HepG2 (cell line): ENCODE data around the gene ZDHHC18. TPM values are rescaled to one million over a fixed set of nuclear protein-coding genes. Genes with fewer than 3 reads are reported as not detected.

Experiments
- ATAC-seq: fragments of 200-7000 bp; cut with Tn5 transposase; 3 replicates; pipeline ENCODE4 v1.9.1; 2020; ENCODE audit warnings: mild to moderate bottlenecking, moderate library complexity
- BruUV-seq: library from RNA; stranded (reverse); fragments of 400-500 nt; replicated peaks from 2 replicates; lab custom pipeline; 2021; lab: Mats Ljungman, UMichigan
- CTCF ChIA-PET: fragments of 300-600 bp; formaldehyde crosslinking; extraction: SDS; loops from one replicate; lab custom pipeline; 2021; ENCODE audit warnings: low total read pairs, inconsistent platforms, low intra/inter-chr PET ratio; lab: Yijun Ruan, JAX
- POLR2A ChIA-PET: fragments of 350-600 bp; sonication (Branson Sonifier 250); formaldehyde crosslinking; loops from one replicate; lab custom pipeline; 2020; ENCODE audit warnings: antibody characterized with exemption, inconsistent platforms; lab: Yijun Ruan, JAX
- DNase-seq: peaks from one replicate; pipeline ENCODE4 v3.0.0-alpha.2; 2015; ENCODE audit warnings: low spot score
- FAIRE-seq: peaks from 3 replicates; lab custom pipeline; 2011; peaks lifted over from hg19 to GRCh38; lab: Jason Lieb, UNC
- H2AFZ ChIP-seq: one replicate; pipeline ENCODE4 v1.6.1; 2011; ENCODE audit warnings: low read length, inconsistent platforms
- H3K27ac ChIP-seq: fragments of 300-600 bp; 3 replicates; pipeline ENCODE4 v1.8.0; 2011; ENCODE audit warnings: mixed run types, mild to moderate bottlenecking, mixed read lengths, low read length, inconsistent platforms; ENCODE audit not compliant: insufficient read depth; ENCODE audit errors: extremely low read length
- H3K27me3 ChIP-seq, 2 experiments: fragments of 200-600 bp in 1 of 2; 2 replicates in 1 of 2; 3 replicates in 1 of 2; pipeline versions ENCODE4 v1.6.0 to v1.8.0; 2011; ENCODE audit warnings: low read length in 2 of 2, mild to moderate bottlenecking in 2 of 2, moderate library complexity in 2 of 2, inconsistent platforms in 1 of 2; ENCODE audit not compliant: insufficient read depth in 2 of 2, control insufficient read depth in 1 of 2
- H3K36me3 ChIP-seq, 2 experiments: fragments of 200-600 bp in 1 of 2; replicated peaks in 1 of 2; 2 replicates in 1 of 2; 3 replicates in 1 of 2; pipeline versions ENCODE4 v1.5.1 to v1.8.0; 2011; ENCODE audit warnings: low read length in 2 of 2, inconsistent platforms in 1 of 2; ENCODE audit not compliant: insufficient read depth in 2 of 2, control insufficient read depth in 1 of 2
- H3K4me1 ChIP-seq: 2 replicates; pipeline ENCODE4 v1.5.1; 2012; ENCODE audit warnings: low read length, inconsistent platforms; ENCODE audit not compliant: insufficient read depth
- H3K4me2 ChIP-seq: 2 replicates; pipeline ENCODE4 v1.6.0; 2011; ENCODE audit warnings: low read depth, low read length, inconsistent platforms
- H3K4me3 ChIP-seq, 3 experiments: fragments of 200-600 bp in 1 of 3; sonication (generic), shearing (Covaris generic) in 1 of 3; replicated peaks in 1 of 3; 2 replicates each; pipeline ENCODE4 v1.5.1; 2011 to 2016; ENCODE audit warnings: low read length in 3 of 3, inconsistent platforms in 2 of 3, low read depth in 2 of 3, mild to moderate bottlenecking in 2 of 3, control low read depth in 1 of 3, mixed read lengths in 1 of 3; ENCODE audit not compliant: insufficient read depth in 1 of 3
- H3K79me2 ChIP-seq: one replicate; pipeline ENCODE4 v1.6.1; 2011; ENCODE audit warnings: low read length, inconsistent platforms; ENCODE audit not compliant: insufficient read depth
- H3K9ac ChIP-seq: 2 replicates; pipeline ENCODE4 v1.6.0; 2011; ENCODE audit warnings: mild to moderate bottlenecking, low read depth, low read length, inconsistent platforms; ENCODE audit not compliant: insufficient read depth
- H3K9me3 ChIP-seq: 2 replicates; pipeline ENCODE4 v1.5.1; 2012; ENCODE audit warnings: mild to moderate bottlenecking, low read length
- H4K20me1 ChIP-seq: 2 replicates; pipeline ENCODE4 v1.6.0; 2011; ENCODE audit warnings: inconsistent platforms, mild to moderate bottlenecking, low read length, moderate library complexity; ENCODE audit not compliant: insufficient read depth
- BORCS8-MEF2B ChIP-seq: sonication (generic); formaldehyde crosslinking; IDR thresholded peaks from 2 replicates; pipeline ENCODE4 v1.8.0; 2022; ENCODE audit warnings: mild to moderate bottlenecking, missing genetic modification reagents
- JDP2 ChIP-seq: sonication (generic); formaldehyde crosslinking; IDR thresholded peaks from 2 replicates; pipeline ENCODE4 v1.8.1; 2022; ENCODE audit warnings: missing genetic modification reagents, borderline replicate concordance
- KMT2A ChIP-seq: sonication (generic); formaldehyde crosslinking; IDR thresholded peaks from 2 replicates; pipeline ENCODE4 v1.4.0; 2020; ENCODE audit warnings: missing genetic modification reagents
- PAX8 ChIP-seq: sonication (generic); formaldehyde crosslinking; IDR thresholded peaks from 2 replicates; pipeline ENCODE4 v1.8.0; 2022; ENCODE audit warnings: mild to moderate bottlenecking, missing genetic modification reagents, borderline replicate concordance
- PHF21A ChIP-seq: sonication (generic); formaldehyde crosslinking; IDR thresholded peaks from 2 replicates; pipeline ENCODE4 v1.5.0; 2020; ENCODE audit warnings: mild to moderate bottlenecking, missing genetic modification reagents
- TBX2 ChIP-seq: sonication (generic); formaldehyde crosslinking; IDR thresholded peaks from 2 replicates; pipeline ENCODE4 v1.5.0; 2020; ENCODE audit warnings: missing genetic modification reagents, mild to moderate bottlenecking, borderline replicate concordance
- ZNF20 ChIP-seq: sonication (generic); formaldehyde crosslinking; IDR thresholded peaks from 2 replicates; pipeline ENCODE4 v1.4.0; 2020; ENCODE audit warnings: mild to moderate bottlenecking, moderate library complexity, missing genetic modification reagents
- ZNF296 ChIP-seq: sonication (generic); formaldehyde crosslinking; conservative IDR thresholded peaks from 2 replicates; pipeline ENCODE4 v1.5.0; 2020; ENCODE audit warnings: mild to moderate bottlenecking, missing genetic modification reagents
- ZNF337 ChIP-seq: sonication (generic); formaldehyde crosslinking; IDR thresholded peaks from 2 replicates; pipeline ENCODE4 v1.5.1; 2020; ENCODE audit warnings: missing genetic modification reagents, low read depth, mild to moderate bottlenecking, borderline replicate concordance
- ZSCAN21 ChIP-seq: sonication (generic); formaldehyde crosslinking; IDR thresholded peaks from 2 replicates; pipeline ENCODE4 v1.8.0; 2022; ENCODE audit warnings: mild to moderate bottlenecking, missing genetic modification reagents, moderate library complexity, borderline replicate concordance
- WGBS: methylation state at CpG from one replicate; pipeline ENCODE4 v1.1.6; 2017; ENCODE audit warnings: low lambda C conversion rate; 5-methylcytosine and 5-hydroxymethylcytosine counted together
- in situ Hi-C: cut with HindIII; loops from 2 replicates; pipeline ENCODE4 v1.10.0; 2017; ENCODE audit warnings: low pct_unique_long_range_greater_than_20kb; ENCODE audit not compliant: extremely low pct_ligation_motif_present
- intact Hi-C: fragments of 100-400 bp; cut with micrococcal nuclease; formaldehyde crosslinking; loops from one replicate; pipeline ENCODE4 v1.10.0; 2022; ENCODE audit not compliant: unreplicated experiment
- polyA plus RNA-seq, 8 experiments: library from polyadenylated mRNA; depleted of rRNA in 3 of 8; stranded (reverse) in 7 of 8; unstranded in 1 of 8; fragments of >200 nt; fragmentation: Illumina TruSeq in 4 of 8; extraction: Trizol in 4 of 8; gene quantifications; 2 replicates each; pipeline versions ENCODE4 v1.2.1 to v1.2.3, GENCODE V29; 2011 to 2016; ENCODE audit warnings: low read depth in 4 of 8, missing spikeins in 1 of 8, mixed read lengths in 1 of 8; ENCODE audit not compliant: insufficient read depth in 1 of 8
- total RNA-seq, 5 experiments: library from RNA; depleted of rRNA; stranded (reverse); fragments of >200 nt; fragmentation: Illumina TruSeq; extraction: Trizol; gene quantifications; 2 replicates each; pipeline ENCODE4 v1.2.3, GENCODE V29; 2016; ENCODE audit warnings: low read depth in 1 of 5
- TF ChIP-seq, protein P1 (sequence below): sonication (generic); formaldehyde crosslinking; IDR thresholded peaks from 2 replicates; pipeline ENCODE4 v1.8.1; 2023; ENCODE audit warnings: mild to moderate bottlenecking, inconsistent platforms, moderate library complexity, missing genetic modification reagents, borderline replicate concordance
- TF ChIP-seq, protein P2 (sequence below): sonication (generic); formaldehyde crosslinking; IDR thresholded peaks from 2 replicates; pipeline ENCODE4 v1.5.1; 2020; ENCODE audit warnings: mild to moderate bottlenecking, missing genetic modification reagents, borderline replicate concordance
- TF ChIP-seq, protein P3 (sequence below): sonication (generic); formaldehyde crosslinking; IDR thresholded peaks from 2 replicates; pipeline ENCODE4 v1.4.0; 2020; ENCODE audit warnings: missing genetic modification reagents

The ZDHHC18 gene
- total and polyA plus RNA-seq, 2 of the 13 experiments (the other 11 are each of a cell fraction or from before 2014, with no cell fraction given): 13.2 to 35.3 TPM

DNA sequence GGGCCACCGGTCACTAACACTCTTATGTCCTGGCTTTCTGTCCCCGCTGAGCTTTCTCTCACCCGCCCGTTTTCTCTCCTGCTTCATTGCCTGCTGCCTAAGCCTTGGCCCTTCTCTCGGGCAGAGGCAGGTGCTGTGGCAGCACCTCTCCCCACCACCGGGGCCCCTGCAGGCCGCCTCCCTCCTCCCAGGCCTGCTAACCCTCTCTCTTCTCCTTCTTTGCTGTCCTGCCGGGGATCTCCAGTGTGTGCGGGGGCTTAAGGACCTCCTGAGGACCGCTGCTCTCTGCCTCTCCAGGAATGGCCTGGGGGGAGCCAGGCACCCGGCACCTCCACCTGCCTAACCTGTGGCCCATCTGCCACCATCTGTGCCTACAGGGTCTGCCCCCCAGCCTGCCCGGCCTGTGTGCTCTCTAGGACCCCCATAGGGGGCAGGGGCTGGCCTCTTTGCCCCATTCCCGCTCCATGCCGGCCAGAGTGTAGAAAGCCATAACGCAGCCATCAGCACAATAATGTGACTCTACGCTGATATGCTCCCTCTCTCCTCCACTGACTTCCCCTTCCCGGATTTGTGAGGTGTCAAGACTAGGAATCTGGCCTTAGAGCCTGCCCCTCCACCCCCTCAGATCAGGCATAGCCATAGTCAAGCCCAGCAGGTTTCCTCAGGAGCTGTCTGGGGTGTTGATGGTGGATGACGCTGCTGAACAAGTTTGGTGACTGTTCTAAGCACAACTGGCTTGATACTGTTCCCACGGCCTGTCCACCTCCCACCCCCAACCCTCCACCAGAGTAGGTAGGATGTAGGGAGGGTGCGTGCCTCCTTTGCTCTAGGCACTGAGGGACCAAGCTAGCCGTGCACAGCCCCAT lies 30.3 kb downstream of the ZDHHC18 start:
- ATAC-seq (no peak), DNase-seq (no peak), FAIRE-seq (no peak)
- Histone ChIP-seq H3K27ac (no peak overlapping the region), H2AFZ (no peak overlapping the region), H3K9ac (no peak overlapping the region), H3K4me3 (no peak overlapping the region), H3K9me3 (no peaks in the 10 kb centered on the region), H3K27me3 (no peaks in the 10 kb centered on the region), H3K79me2 (no peaks in the 10 kb centered on the region), H3K4me2 (no peak overlapping the region), H3K4me1 (peaks cover 9% of the 10 kb centered on the region), H4K20me1 (no peaks in the 10 kb centered on the region), H3K36me3 (peaks cover 15 to 21% of the 10 kb centered on the region in 2 experiments)
- 90% methylated on average over 19 of the region's 21 CpGs for WGBS
- intact Hi-C loops (no loop called here), in situ Hi-C loops (no loop called here)
- CTCF ChIA-PET: interaction anchor here (1.3 kb wide), 1 partner anchor 21 kb away, joined by 3 read pairs; no protein-coding TSS in a partner anchor
- TF ChIP-seq, protein P1, sequence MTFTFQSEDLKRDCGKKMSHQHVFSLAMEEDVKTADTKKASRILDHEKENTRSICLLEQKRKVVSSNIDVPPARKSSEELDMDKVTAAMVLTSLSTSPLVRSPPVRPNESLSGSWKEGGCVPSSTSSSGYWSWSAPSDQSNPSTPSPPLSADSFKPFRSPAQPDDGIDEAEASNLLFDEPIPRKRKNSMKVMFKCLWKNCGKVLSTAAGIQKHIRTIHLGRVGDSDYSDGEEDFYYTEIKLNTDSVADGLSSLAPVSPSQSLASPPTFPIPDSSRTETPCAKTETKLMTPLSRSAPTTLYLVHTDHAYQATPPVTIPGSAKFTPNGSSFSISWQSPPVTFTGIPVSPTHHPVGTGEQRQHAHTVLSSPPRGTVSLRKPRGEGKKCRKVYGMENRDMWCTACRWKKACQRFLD: no peak
- TF ChIP-seq ZNF296 (CRISPR knock-in tag) (no peak), JDP2 (no peak), PHF21A (CRISPR knock-in tag) (no peak), ZNF20 (no peak), BORCS8-MEF2B (CRISPR knock-in tag) (no peak), KMT2A (CRISPR knock-in tag) (no peak), TBX2 (CRISPR knock-in tag) (no peak), ZSCAN21 (CRISPR knock-in tag) (no peak), PAX8 (CRISPR knock-in tag) (no peak), ZNF337 (CRISPR knock-in tag) (no peak)
- TF ChIP-seq, protein P2, sequence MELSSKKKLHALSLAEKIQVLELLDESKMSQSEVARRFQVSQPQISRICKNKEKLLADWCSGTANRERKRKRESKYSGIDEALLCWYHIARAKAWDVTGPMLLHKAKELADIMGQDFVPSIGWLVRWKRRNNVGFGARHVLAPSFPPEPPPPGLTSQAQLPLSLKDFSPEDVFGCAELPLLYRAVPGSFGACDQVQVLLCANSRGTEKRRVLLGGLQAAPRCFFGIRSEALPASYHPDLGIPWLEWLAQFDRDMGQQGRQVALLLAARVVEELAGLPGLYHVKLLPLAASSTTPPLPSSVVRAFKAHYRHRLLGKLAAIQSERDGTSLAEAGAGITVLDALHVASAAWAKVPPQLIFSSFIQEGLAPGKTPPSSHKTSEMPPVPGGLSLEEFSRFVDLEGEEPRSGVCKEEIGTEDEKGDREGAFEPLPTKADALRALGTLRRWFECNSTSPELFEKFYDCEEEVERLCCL (CRISPR knock-in tag): no peak
- TF ChIP-seq, protein P3, sequence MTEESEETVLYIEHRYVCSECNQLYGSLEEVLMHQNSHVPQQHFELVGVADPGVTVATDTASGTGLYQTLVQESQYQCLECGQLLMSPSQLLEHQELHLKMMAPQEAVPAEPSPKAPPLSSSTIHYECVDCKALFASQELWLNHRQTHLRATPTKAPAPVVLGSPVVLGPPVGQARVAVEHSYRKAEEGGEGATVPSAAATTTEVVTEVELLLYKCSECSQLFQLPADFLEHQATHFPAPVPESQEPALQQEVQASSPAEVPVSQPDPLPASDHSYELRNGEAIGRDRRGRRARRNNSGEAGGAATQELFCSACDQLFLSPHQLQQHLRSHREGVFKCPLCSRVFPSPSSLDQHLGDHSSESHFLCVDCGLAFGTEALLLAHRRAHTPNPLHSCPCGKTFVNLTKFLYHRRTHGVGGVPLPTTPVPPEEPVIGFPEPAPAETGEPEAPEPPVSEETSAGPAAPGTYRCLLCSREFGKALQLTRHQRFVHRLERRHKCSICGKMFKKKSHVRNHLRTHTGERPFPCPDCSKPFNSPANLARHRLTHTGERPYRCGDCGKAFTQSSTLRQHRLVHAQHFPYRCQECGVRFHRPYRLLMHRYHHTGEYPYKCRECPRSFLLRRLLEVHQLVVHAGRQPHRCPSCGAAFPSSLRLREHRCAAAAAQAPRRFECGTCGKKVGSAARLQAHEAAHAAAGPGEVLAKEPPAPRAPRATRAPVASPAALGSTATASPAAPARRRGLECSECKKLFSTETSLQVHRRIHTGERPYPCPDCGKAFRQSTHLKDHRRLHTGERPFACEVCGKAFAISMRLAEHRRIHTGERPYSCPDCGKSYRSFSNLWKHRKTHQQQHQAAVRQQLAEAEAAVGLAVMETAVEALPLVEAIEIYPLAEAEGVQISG (CRISPR knock-in tag): no peak
- POLR2A ChIA-PET: interaction anchor here (1.4 kb wide), 1 partner anchor 46 kb away, joined by 3 read pairs; no protein-coding TSS in a partner anchor
- BruUV-seq: no TSS peak
